Endothelial cell of umbilical vein (primary cell): ENCODE results near the gene LYZL6.

Source experiments
- CTCF ChIP-seq, 2 donors: IDR thresholded peaks; 1 replicate in 1 of 2; 2 replicates in 1 of 2; pipeline ENCODE4 v1.5.1; 2011; ENCODE audit warnings: low read length in 2 of 2, mild to moderate bottlenecking in 2 of 2, moderate library complexity in 2 of 2, control low read depth in 1 of 2, inconsistent platforms in 1 of 2, low read depth in 1 of 2; ENCODE audit not compliant: insufficient read depth in 1 of 2; ENCODE audit errors: extremely low read depth in 1 of 2
- EZH2 ChIP-seq: IDR thresholded peaks from 2 replicates; pipeline ENCODE4 v1.6.1; 2012; ENCODE audit warnings: borderline replicate concordance, low read depth, mild to moderate bottlenecking, moderate library complexity, low read length, inconsistent platforms; ENCODE audit not compliant: severe bottlenecking

DNA sequence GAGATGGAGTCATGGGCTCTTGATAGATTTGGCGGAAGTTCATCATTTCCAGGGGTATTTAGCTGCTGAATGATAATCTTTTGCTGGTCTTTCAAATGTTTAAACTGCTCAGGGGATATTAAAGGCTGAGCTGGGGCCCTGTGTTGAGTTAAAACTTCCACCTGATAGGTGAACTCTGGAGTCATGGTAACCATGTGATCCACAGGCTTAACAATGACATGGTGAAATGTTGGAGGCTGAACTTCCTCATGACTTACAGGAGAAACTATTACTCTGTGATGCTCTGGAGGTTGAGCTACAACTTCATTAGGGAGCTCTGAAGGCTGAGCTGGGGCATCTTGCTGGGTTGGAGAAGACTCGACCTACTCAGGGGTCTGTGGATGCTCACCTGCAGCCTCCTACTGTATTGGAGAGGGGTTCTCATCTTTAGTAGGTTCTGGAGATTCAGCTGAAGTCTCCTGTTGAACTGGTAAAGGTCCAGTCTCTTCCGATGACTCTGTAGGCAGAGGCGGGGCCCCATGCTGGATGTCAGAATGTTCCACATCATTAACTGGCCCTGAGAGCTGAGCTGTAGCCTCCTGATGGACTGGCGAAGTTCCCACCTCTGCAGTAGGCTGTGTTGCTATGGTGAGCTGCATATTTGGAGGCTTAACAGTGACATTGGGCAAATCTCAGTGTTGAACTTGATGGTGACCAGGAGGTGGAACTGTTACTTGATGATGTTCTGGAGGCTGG, 37.2 kb downstream of the LYZL6 start:
- no peak for TF ChIP-seq EZH2
- no peak for TF ChIP-seq CTCF (IDR thresholded peaks at IDR 0.05; ENCODE audit: extremely low read depth in 1 of 2, insufficient read depth in 1 of 2, low read depth in 1 of 2, low read length in 2 of 2)
